ENCODE data around the gene TSPAN31. TPM values are rescaled to one million over a fixed set of nuclear protein-coding genes. Genes with fewer than 3 reads are reported as not detected.

The TSPAN31 gene
- total RNA-seq, 1 donor from 2014 or later, result 44.0 TPM

- no peak for DNase-seq
Observed at GRCh38 chr12:57793920-57794319, 49.1 kb downstream of the TSPAN31 start.

DNA sequence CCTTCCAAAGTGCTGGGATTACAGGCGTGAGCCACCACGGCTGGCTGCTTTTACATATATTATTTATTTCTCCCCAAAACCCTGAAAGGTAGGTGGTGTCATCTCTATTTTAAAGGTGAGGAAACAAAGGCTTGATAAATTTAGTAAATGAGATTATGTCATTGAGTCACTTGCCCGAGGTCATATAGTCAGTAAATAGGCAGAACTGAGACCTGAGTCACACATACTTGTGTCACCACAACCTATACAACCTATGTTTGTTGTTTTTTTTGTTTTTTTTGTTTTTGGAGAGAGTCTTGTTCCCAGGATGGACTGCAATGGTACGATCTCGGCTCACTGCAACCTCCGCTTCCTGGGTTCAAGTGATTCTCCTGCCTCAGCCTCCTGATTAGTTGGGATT is 50.5 kb downstream of the TSPAN31 start:
- DNase-seq, result no peak

GRCh38 chr12:57796996-57797395 is 52.2 kb downstream of the TSPAN31 start:
- peak; percentile 27 for DNase-seq

GRCh38 chr12:57797933-57798332 is 53.1 kb downstream of the TSPAN31 start:
- no peak for DNase-seq

Other genes starting within 250 kb of the TSPAN31 start
- gene DDIT3, start 224.5 kb upstream of the TSPAN31 start, total RNA-seq, result 38.4 TPM
- 13.0 TPM for gene MBD6, start 222.2 kb upstream of the TSPAN31 start, total RNA-seq
- gene DCTN2, start 197.8 kb upstream of the TSPAN31 start, total RNA-seq, result 62.0 TPM
- 0.39 TPM for gene KIF5A, start 195.0 kb upstream of the TSPAN31 start, total RNA-seq
- gene PIP4K2C, start 153.8 kb upstream of the TSPAN31 start, total RNA-seq, result 11.0 TPM
- gene DTX3, start 140.2 kb upstream of the TSPAN31 start, total RNA-seq, result 16.6 TPM
- 32.5 TPM for gene ARHGEF25, start 133.6 kb upstream of the TSPAN31 start, total RNA-seq
- gene B4GALNT1, start 111.8 kb upstream of the TSPAN31 start, total RNA-seq, result 1.7 TPM
- gene OS9, start 50.9 kb upstream of the TSPAN31 start, total RNA-seq, result 135 TPM
- 1.1 TPM for gene AGAP2, start 6.3 kb upstream of the TSPAN31 start, total RNA-seq
- 69.6 TPM for gene CDK4, start 7.3 kb downstream of the TSPAN31 start, total RNA-seq
- gene MARCHF9, start 10.1 kb downstream of the TSPAN31 start, total RNA-seq, result 5.9 TPM
- gene CYP27B1, start 22.0 kb downstream of the TSPAN31 start, total RNA-seq, result 0.79 TPM
- 9.0 TPM for gene METTL1, start 27.1 kb downstream of the TSPAN31 start, total RNA-seq
- gene EEF1AKMT3, start 27.6 kb downstream of the TSPAN31 start, total RNA-seq, result 8.9 TPM
- 12.9 TPM for gene TSFM, start 37.7 kb downstream of the TSPAN31 start, total RNA-seq
- gene AVIL, start 73.7 kb downstream of the TSPAN31 start, total RNA-seq, result 2.8 TPM
- 75.5 TPM for gene CTDSP2, start 101.7 kb downstream of the TSPAN31 start, total RNA-seq
- 11.3 TPM for gene ATP23, start 196.5 kb downstream of the TSPAN31 start, total RNA-seq

All from skin of body (tissue), 2 donors.